ENCODE measurements around the gene WBP11. TPM values are rescaled to one million over a fixed set of nuclear protein-coding genes. Genes with fewer than 3 reads are reported as not detected.
A peak's percentile ranks its signal among the peaks of the same experiment; 100 is the strongest.

Gene WBP11
- polyA plus RNA-seq, 1 donor (not counting 4 experiments of a cell fraction or from before 2014, with no cell fraction given): 13.1 TPM

- DNase-seq (ENCODE audit: low read depth, low spot score): no peak
- FAIRE-seq: no peak
- dilution Hi-C loops (cut with MboI; ENCODE audit: extremely low pct_ligation_motif_present, low sequenced_read_pairs): no loop called here
Observed at GRCh38 chr12:14769466-14769968, 33.8 kb downstream of the WBP11 start.

GRCh38 chr12:14768823-14769405, 34.4 kb downstream of the WBP11 start:
- dilution Hi-C loops (cut with MboI; ENCODE audit: extremely low pct_ligation_motif_present, low sequenced_read_pairs): no loop called here
- H3K9ac ChIP-seq (ENCODE audit: control insufficient read depth, extremely low read depth, insufficient read depth, low read length): peak overlapping the region; percentile 90
- no peaks in the 10 kb centered on the region for H3K36me3 ChIP-seq (ENCODE audit: control insufficient read depth in 2 of 2, extremely low read depth in 1 of 2, insufficient read depth in 2 of 2, low read length in 2 of 2)
- FAIRE-seq: no peak
- no peaks in the 10 kb centered on the region for H3K27me3 ChIP-seq (ENCODE audit: control insufficient read depth, extremely low read depth, insufficient read depth, low read length)
- H3K4me3 ChIP-seq (ENCODE audit: control insufficient read depth in 2 of 3, extremely low read depth in 1 of 3, insufficient read depth in 2 of 3, low read depth in 1 of 3, low read length in 3 of 3): peak overlapping the region; percentile 56 to 90 (median 80)
- peaks cover 13% of the 10 kb centered on the region for H3K4me1 ChIP-seq (ENCODE audit: control insufficient read depth, extremely low read depth, insufficient read depth, low read length)
- peak overlapping the region; percentile 92 for H3K27ac ChIP-seq (ENCODE audit: control insufficient read depth, insufficient read depth, low read length)
- no peaks in the 10 kb centered on the region for H3K9me1 ChIP-seq (ENCODE audit: control insufficient read depth, extremely low read depth, insufficient read depth, low read length)
- peak overlapping the region; percentile 92 for H3K4me2 ChIP-seq (ENCODE audit: control insufficient read depth, extremely low read depth, insufficient read depth, low read depth, low read length)
- DNase-seq (ENCODE audit: low read depth, low spot score): no peak
- H2AFZ ChIP-seq (ENCODE audit: control insufficient read depth, low read length): no peak overlapping the region
- H4K20me1 ChIP-seq (ENCODE audit: control insufficient read depth, extremely low read depth, insufficient read depth, low read length): no peaks in the 10 kb centered on the region
- peaks cover 5% of the 10 kb centered on the region for H3K79me2 ChIP-seq (ENCODE audit: control insufficient read depth, insufficient read depth, low read length)
- no peak for TF ChIP-seq CTCF (optimal IDR thresholded peaks at IDR 0.05 in 1 of 3, IDR thresholded peaks at IDR 0.05 in 1 of 3, conservative IDR thresholded peaks at IDR 0.05 in 1 of 3; ENCODE audit: extremely low read depth in 1 of 3, insufficient read depth in 2 of 3, low read length in 3 of 3)
- no peak for TF ChIP-seq EZH2 (IDR thresholded peaks at IDR 0.05; ENCODE audit: low read length)
- no peaks in the 10 kb centered on the region for H3K9me3 ChIP-seq (ENCODE audit: control insufficient read depth, low read depth, low read length)

More at GRCh38 chr12:14769466-14769968, 33.8 kb downstream of the WBP11 start:
- Histone ChIP-seq H3K27me3 (ENCODE audit: control insufficient read depth, extremely low read depth, insufficient read depth, low read length) (no peaks in the 10 kb centered on the region), H3K27ac (ENCODE audit: control insufficient read depth, insufficient read depth, low read length) (peak overlapping the region; percentile 92), H3K4me1 (ENCODE audit: control insufficient read depth, extremely low read depth, insufficient read depth, low read length) (peaks cover 13% of the 10 kb centered on the region), H3K79me2 (ENCODE audit: control insufficient read depth, insufficient read depth, low read length) (peaks cover 5% of the 10 kb centered on the region), H3K36me3 (ENCODE audit: control insufficient read depth in 2 of 2, extremely low read depth in 1 of 2, insufficient read depth in 2 of 2, low read length in 2 of 2) (no peaks in the 10 kb centered on the region), H4K20me1 (ENCODE audit: control insufficient read depth, extremely low read depth, insufficient read depth, low read length) (no peaks in the 10 kb centered on the region), H2AFZ (ENCODE audit: control insufficient read depth, low read length) (peak overlapping the region; percentile 70), H3K4me3 (ENCODE audit: control insufficient read depth in 2 of 3, extremely low read depth in 1 of 3, insufficient read depth in 2 of 3, low read depth in 1 of 3, low read length in 3 of 3) (peak overlapping the region; percentile 56 to 90 (median 80)), H3K4me2 (ENCODE audit: control insufficient read depth, extremely low read depth, insufficient read depth, low read depth, low read length) (peak overlapping the region; percentile 92), H3K9me3 (ENCODE audit: control insufficient read depth, low read depth, low read length) (no peaks in the 10 kb centered on the region), H3K9ac (ENCODE audit: control insufficient read depth, extremely low read depth, insufficient read depth, low read length) (peak overlapping the region; percentile 90), H3K9me1 (ENCODE audit: control insufficient read depth, extremely low read depth, insufficient read depth, low read length) (no peaks in the 10 kb centered on the region)
- TF ChIP-seq EZH2 (IDR thresholded peaks at IDR 0.05; ENCODE audit: low read length): no peak
- peak in 1 of 3 experiments; percentile 45 for TF ChIP-seq CTCF (optimal IDR thresholded peaks at IDR 0.05 in 1 of 3, IDR thresholded peaks at IDR 0.05 in 1 of 3, conservative IDR thresholded peaks at IDR 0.05 in 1 of 3; ENCODE audit: extremely low read depth in 1 of 3, insufficient read depth in 2 of 3, low read length in 3 of 3)

Measured in keratinocyte (primary cell).